CMK (cell line): Measurements from ENCODE around the gene CA7.
"Not testable (repeated sequence)": the region's sequence is repeated elsewhere in the genome, so short reads cannot be mapped to it uniquely, and the experiment has no call there.

Source experiments
- DNase-seq: peaks from one replicate; pipeline ENCODE4 v3.0.0-alpha.2; 2010; ENCODE audit warnings: low read depth

Gene CA7

GRCh38 chr16:66873685-66874055 is 29.5 kb downstream of the CA7 start:
- DNase-seq = no peak

GRCh38 chr16:66874079-66874775 is 30.0 kb downstream of the CA7 start:
- DNase-seq = no peak

GRCh38 chr16:66878067-66878466 is 33.9 kb downstream of the CA7 start:
- no peak for DNase-seq

- DNase-seq = peak; percentile 95
Measured at GRCh38 chr16:66880288-66881013, 36.2 kb downstream of the CA7 start, which contains the start of gene PDP2. TSS of gene PDP2 (plus strand) at chr16:66880515. CDS start at chr16:66884285, 3,770 bp downstream.

GRCh38 chr16:66881014-66881417 is 36.8 kb downstream of the CA7 start:
- no peak for DNase-seq

GRCh38 chr16:66881560-66881959 is 37.3 kb downstream of the CA7 start:
- DNase-seq = no peak

- DNase-seq = no peak
Measured at GRCh38 chr16:66881964-66882508, 37.8 kb downstream of the CA7 start.

- DNase-seq = no peak
Measured at GRCh38 chr16:66882702-66883101, 38.5 kb downstream of the CA7 start.

- no peak for DNase-seq
Measured at GRCh38 chr16:66885491-66885890, 41.3 kb downstream of the CA7 start.

GRCh38 chr16:66886321-66886720 is 42.1 kb downstream of the CA7 start:
- no peak for DNase-seq

- DNase-seq = no peak
Measured at GRCh38 chr16:66886914-66887313, 42.7 kb downstream of the CA7 start.

GRCh38 chr16:66888647-66889615 is 44.7 kb downstream of the CA7 start:
- DNase-seq = no peak

- no peak for DNase-seq
Measured at GRCh38 chr16:66889622-66890021, 45.4 kb downstream of the CA7 start.

GRCh38 chr16:66890799-66891198 is 46.6 kb downstream of the CA7 start:
- DNase-seq = no peak

GRCh38 chr16:66891360-66891759 is 47.1 kb downstream of the CA7 start:
- DNase-seq = no peak

- DNase-seq = no peak
Measured at GRCh38 chr16:66891797-66892196, 47.6 kb downstream of the CA7 start.

GRCh38 chr16:66894055-66894454 is 49.8 kb downstream of the CA7 start:
- no peak for DNase-seq

- no peak for DNase-seq
Measured at GRCh38 chr16:66894948-66895688, 50.9 kb downstream of the CA7 start.

- DNase-seq = no peak
Measured at GRCh38 chr16:66895689-66895979, 51.4 kb downstream of the CA7 start.

- no peak for DNase-seq
Measured at GRCh38 chr16:66895999-66896398, 51.8 kb downstream of the CA7 start.

GRCh38 chr16:66896682-66897081 is 52.5 kb downstream of the CA7 start:
- DNase-seq = not testable (repeated sequence)

- DNase-seq = no peak
Measured at GRCh38 chr16:66898207-66898606, 54.0 kb downstream of the CA7 start.
